Measurements from ENCODE around the gene PRKCA.

PRKCA gene

DNA sequence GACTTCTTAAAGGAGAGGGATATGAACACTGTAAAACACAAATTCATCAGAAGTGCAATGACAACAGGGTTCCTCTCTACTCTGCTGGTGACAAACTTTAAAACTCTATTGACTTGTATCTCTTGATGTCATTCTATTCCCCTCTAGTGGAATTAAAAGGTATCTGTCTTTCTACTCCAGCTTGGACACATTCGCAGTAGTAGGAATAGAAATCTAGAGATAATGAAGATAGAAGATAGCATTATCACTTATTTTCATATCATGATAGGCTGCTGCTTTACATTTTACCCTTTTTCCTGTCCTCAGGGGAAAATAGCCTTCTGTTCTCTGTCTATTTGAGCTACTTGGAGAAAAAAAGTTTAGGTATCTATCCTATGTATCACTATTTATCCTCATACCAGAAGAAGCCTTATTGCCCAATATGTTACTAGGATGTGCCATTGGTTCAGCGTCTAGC lies 322.9 kb downstream of the PRKCA start:
- no peak for DNase-seq (ENCODE audit: low spot score)

DNA sequence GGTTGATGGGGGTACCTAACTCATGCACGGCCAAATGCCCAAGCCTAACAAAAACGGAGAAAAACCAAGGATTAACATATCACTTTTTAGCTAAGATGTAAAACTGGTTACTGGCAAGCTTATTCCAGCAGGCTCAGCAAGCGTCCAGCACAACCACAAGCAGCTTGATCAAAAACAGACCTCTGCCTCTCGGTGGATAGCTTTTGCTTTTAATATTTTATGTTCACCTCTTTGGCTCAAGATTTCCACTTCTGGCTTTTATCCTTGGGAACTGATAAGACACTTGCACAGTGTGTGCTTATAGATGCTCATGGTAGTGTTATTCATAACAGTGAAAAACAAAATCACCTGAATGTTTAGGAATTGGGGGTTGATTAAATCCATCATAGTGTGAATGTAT lies 325.6 kb downstream of the PRKCA start:
- DNase-seq (ENCODE audit: low spot score), result no peak

- DNase-seq (ENCODE audit: low spot score), result no peak
Measured at GRCh38 chr17:66629762-66630161, 327.3 kb downstream of the PRKCA start.

- no peak for DNase-seq (ENCODE audit: low spot score)
Measured at GRCh38 chr17:66630379-66630778, 328.0 kb downstream of the PRKCA start.

DNA sequence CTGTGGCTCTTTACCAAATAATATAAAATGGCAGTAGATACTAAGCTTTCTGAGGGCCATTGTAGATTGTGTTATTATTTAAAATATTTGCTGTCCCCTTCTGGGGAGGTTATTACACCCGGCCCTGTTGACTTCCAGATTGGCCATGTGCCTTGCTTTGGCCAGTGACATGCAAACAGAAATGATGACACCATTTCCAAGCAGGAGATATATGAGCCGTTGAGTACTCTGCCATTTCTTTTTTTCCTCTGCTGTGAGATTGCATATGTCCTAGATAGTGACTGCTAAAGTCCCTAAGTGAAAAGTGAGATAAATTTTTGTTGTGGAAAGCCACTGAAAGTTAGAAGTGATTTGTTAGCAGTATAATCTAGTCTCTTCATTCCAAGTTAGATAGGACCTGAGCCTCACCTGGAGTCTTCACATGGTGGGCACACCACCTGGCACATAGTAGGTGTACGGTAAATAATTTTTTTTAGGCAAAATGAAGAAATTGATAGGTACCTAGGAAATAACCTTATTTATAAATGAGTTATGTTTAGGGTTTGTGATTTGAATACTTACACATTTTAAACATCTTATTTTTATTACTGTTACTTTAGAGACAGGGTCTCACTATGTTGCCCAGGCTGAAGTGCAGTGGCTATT lies 328.5 kb downstream of the PRKCA start:
- no peak for DNase-seq (ENCODE audit: low spot score)

- no peak for DNase-seq (ENCODE audit: low spot score)
Measured at GRCh38 chr17:66632731-66633130, 330.3 kb downstream of the PRKCA start.

- no peak for DNase-seq (ENCODE audit: low spot score)
Measured at GRCh38 chr17:66633317-66633965, 331.0 kb downstream of the PRKCA start.

DNA sequence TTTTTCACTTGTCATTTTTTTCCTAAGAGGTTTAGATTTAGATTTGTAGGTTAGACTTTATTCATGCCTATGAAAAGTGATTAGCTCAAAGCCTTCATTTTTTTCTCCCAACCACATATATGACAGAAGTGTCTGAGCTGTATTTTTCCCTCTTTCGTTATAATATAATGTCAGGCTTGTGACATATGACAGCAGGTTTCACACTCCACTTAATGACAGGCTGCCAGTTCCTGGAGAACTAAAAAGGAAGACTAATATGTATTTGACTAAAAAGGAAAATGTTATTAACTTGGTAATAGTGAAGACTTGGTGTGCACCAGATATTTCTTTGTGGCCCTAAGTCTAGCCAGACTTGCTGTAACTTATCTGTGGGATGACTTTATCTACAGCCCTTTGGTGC lies 331.8 kb downstream of the PRKCA start:
- no peak for DNase-seq (ENCODE audit: low spot score)

GRCh38 chr17:66635386-66636045 lies 333.1 kb downstream of the PRKCA start:
- no peak for DNase-seq (ENCODE audit: low spot score)

DNA sequence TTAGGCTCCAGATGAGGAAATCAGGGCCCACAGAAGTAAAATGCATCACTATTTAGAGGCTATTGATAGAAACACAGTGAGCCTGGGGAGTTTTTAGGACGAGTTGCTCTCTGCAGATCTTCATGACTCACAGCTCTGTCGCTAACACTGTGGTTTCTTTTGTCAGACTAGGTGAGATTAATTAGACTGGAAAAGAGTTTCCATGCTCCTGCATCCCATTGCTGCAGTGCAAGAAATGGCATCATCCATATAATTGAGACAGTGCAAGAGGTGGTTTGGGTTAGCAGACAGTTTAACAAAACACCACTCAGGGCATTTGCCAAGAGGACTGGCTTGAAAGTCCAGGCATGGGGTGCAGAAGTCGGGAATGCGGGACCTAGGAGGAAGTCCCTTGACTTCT lies 333.7 kb downstream of the PRKCA start:
- no peak for DNase-seq (ENCODE audit: low spot score)

DNA sequence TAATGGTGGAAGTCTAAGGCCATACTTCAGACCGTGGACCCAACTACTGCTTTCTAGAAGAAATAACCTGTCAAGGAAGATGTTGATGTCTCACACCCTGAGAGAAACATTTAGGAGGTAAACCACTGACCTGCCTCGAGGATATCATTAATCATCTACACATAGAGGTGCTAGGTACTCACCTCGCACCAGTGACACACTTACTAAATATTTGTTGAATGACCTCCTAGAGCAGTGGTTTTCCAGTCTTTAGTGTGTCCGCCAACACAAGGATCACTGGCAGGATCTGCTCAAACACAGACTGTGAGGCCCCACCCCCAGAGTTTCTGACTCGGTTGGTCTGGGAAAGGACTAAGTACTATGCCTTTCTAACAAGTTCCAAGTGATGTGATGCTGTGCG lies 335.1 kb downstream of the PRKCA start:
- DNase-seq (ENCODE audit: low spot score), result no peak

GRCh38 chr17:66638707-66639479 lies 336.5 kb downstream of the PRKCA start:
- DNase-seq (ENCODE audit: low spot score), result no peak

GRCh38 chr17:66643815-66644710 lies 341.6 kb downstream of the PRKCA start:
- DNase-seq (ENCODE audit: low spot score), result no peak

- no peak for DNase-seq (ENCODE audit: low spot score)
Measured at GRCh38 chr17:66645259-66645658, 342.8 kb downstream of the PRKCA start.

DNA sequence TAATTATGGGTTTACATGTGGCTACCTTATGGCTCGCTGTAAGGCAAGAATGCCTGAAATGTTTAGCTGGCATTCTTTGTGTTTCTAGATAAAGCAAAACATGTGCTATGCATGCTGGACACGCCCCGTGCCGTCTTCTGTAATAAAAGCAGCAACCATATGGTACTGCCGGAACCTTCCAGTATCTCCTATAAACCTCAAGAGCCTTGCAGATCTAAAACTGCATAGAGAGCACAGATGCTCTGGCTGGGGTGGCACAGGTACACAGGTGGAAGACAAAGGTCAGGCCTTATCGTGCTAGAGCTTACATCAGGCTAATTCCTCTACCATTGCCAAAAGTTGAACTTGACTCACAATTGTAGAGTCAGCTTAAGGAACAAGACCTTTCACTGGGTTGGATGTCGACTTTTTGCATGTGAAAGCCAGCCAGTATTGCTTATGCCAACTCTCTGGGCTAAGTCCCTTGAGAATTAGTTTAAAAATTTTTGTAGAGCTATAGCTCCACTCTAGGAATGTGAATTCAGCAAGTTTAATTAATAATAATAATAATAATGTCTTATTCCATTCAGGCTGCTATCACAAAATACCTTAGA lies 345.1 kb downstream of the PRKCA start:
- DNase-seq (ENCODE audit: low spot score), result no peak

DNA sequence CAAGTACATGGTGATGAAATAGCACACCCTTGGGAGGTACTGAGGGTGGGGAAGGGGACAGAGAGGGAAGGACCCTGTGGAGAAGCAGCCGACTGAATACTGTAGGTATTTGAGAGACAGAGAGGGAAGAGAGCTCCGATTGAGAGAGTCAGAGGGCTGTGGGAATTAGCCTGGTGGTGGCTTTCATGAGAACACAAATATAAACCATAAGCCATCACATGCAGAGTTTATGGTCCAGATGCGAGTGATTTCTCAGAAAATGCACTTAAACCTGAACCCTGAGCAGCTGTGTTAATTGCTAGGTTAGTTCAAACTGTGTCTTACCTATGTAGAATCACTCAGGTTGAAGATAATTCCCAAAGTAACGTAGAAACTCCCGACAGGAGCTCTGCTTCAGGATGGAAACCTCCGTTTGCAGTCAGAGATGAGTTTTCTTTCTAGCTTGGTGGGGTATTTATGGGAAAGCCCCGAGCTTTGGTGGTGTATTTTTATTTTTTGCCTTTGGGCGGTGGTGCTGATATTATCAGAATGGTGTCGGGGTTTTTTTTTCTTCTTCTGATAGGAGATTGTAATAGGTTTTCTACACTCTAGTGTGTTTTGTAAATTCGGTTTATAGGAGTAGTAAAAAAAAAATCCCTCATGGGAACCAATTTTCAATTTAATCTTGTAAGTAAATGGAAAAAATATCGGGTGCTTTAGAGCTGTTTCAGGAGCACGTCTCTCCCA lies 347.6 kb downstream of the PRKCA start:
- no peak for DNase-seq (ENCODE audit: low spot score)

GRCh38 chr17:66650544-66650877 lies 348.1 kb downstream of the PRKCA start:
- no peak for DNase-seq (ENCODE audit: low spot score)

GRCh38 chr17:66652840-66653507 lies 350.6 kb downstream of the PRKCA start:
- DNase-seq (ENCODE audit: low spot score), result no peak

DNA sequence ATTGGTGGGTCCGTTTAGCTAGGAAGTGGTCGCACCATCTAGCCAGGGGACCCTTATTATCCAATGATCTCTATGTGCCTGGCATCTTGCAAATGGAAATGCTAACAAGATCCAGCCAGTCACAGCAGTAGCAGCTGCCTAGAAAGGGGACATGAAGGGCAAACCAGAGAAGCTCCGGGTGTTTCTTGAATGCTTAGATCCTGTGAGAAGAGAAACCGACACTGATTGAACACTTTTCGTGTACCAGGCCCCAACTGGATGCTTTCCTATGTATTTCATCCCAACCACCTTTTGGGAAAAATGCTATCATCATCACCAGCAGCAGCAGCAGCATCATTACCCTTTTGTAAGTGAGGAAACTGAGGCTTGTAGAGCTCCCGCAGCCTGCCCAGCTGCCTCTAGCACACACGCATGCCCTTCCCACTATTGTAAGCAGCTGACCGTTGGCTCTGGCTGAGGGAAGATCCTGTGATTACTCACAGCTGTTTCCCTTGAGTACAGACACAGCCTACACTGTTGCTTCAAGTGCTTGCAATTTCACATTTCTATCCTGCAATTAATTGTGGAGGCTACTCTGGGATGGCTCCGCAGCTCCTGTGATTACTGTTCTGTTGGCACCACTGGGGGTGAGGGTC lies 351.8 kb downstream of the PRKCA start:
- no peak for DNase-seq (ENCODE audit: low spot score)

- DNase-seq (ENCODE audit: low spot score), result no peak
Measured at GRCh38 chr17:66654764-66655163, 352.4 kb downstream of the PRKCA start.
